ENCODE measurements around the gene B9D1. TPM values are rescaled to one million over a fixed set of nuclear protein-coding genes. Genes with fewer than 3 reads are reported as not detected.

Gene B9D1
- total RNA-seq, 4 donors from 2014 or later: 6.5 to 16.4 (median 14.5) TPM

GRCh38 chr17:19365833-19366636 lies 3.5 kb upstream of the B9D1 start:
- ATAC-seq (no peak), DNase-seq (no peak)
- intact Hi-C loops (cut with DNase I; ENCODE audit: low total_unique reads) (no loop called here), in situ Hi-C loops (cut with MboI; ENCODE audit: low sequenced_read_pairs in 4 of 4) (loop anchor here (5.0 to 25.0 kb wide), 4 partner anchors 81 to 399 kb away; partner anchors contain the start of gene ALDH3A2 (in 1 of the 4))
- H3K27ac ChIP-seq: no peak overlapping the region
- no peaks in the 10 kb centered on the region for H3K27me3 ChIP-seq
- H3K4me1 ChIP-seq: peaks cover 4 to 9% of the 10 kb centered on the region in 2 donors
- no peak for TF ChIP-seq CTCF (IDR thresholded peaks at IDR 0.05 in 4 of 5, conservative IDR thresholded peaks at IDR 0.05 in 1 of 5)
- no peak overlapping the region for H3K4me3 ChIP-seq
- H3K9me3 ChIP-seq: no peaks in the 10 kb centered on the region
- H3K36me3 ChIP-seq: no peaks in the 10 kb centered on the region

DNA sequence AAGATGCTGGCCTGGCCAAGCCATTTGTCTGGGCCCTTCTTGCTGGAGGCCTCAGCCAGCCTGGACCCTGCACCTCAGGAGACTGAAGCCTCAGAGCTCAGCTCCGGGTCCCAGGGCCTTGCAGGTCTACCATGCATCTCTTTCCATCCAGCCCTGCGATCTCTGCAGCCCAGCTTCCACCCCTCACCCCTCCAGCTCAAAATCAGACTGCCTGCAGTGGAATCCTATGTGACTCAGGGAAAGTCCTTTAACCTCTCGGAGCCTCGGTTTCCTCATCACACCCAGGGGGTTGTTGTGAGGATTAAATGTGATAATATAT lies 2.9 kb upstream of the B9D1 start:
- ATAC-seq (no peak), DNase-seq (no peak)
- no peaks in the 10 kb centered on the region for H3K27me3 ChIP-seq
- H3K9me3 ChIP-seq: no peaks in the 10 kb centered on the region
- peaks cover 4 to 9% of the 10 kb centered on the region in 2 donors for H3K4me1 ChIP-seq
- H3K4me3 ChIP-seq: no peak overlapping the region
- H3K36me3 ChIP-seq: no peaks in the 10 kb centered on the region
- TF ChIP-seq CTCF (IDR thresholded peaks at IDR 0.05 in 4 of 5, conservative IDR thresholded peaks at IDR 0.05 in 1 of 5) (no peak), POLR2A (IDR thresholded peaks at IDR 0.05) (no peak)
- no peak overlapping the region for H3K27ac ChIP-seq
- in situ Hi-C loops (cut with MboI; ENCODE audit: low sequenced_read_pairs in 4 of 4): loop anchor here (5.0 to 25.0 kb wide), 4 partner anchors 82 to 399 kb away; partner anchors contain the start of gene ALDH3A2 (in 1 of the 4)
- intact Hi-C loops (cut with DNase I; ENCODE audit: low total_unique reads): no loop called here

DNA sequence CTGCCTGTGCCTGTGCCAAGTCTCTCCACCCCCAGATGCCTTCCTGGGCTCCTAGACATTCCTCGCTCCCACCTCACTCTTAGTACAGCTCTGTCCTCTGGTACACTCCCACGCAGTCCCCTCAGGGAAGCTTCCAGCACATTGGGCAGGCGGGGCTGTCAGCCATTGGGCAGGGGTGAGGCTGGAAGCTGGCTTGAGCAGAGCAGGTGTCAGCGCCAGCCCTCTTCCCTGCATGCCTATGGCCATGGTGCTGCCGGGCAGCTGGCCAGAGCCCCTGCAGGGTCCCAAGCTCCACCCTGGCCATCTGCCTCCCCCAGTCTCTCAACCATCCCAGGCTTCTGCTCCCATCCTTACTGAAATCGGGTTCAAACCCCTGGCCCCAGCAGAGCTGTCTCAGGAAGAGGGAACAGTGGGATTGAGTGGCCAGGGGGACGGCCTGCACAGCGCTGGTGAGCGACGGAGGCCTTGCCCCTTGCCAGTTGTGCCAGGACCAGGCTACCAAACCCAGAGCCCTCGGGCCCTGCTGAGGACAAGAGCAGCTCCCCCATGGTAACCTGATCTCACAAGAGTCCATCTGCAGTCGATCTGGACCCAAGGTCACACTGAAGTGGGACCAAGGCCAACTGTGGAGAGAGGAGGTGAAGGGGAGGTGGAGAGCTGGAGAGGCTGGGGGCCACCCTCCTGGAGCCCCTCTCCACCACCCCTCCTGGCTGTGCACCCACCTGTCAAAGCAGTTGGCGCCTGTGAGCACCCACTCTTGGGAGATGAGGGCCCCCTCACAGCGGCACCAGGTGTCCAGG lies 2.4 kb upstream of the B9D1 start:
- ATAC-seq: no peak
- in situ Hi-C loops (cut with MboI; ENCODE audit: low sequenced_read_pairs in 4 of 4) (loop anchor here (5.0 to 25.0 kb wide), 4 partner anchors 82 to 400 kb away; partner anchors contain the start of gene ALDH3A2 (in 1 of the 4)), intact Hi-C loops (cut with DNase I; ENCODE audit: low total_unique reads) (loop anchor here (5.0 kb wide), 2 partner anchors 282 to 387 kb away; partner anchors contain the start of gene ALDH3A2)
- Histone ChIP-seq H3K4me3 (no peak overlapping the region), H3K27me3 (no peaks in the 10 kb centered on the region), H3K36me3 (no peaks in the 10 kb centered on the region), H3K4me1 (peaks cover 4 to 9% of the 10 kb centered on the region in 2 donors), H3K9me3 (no peaks in the 10 kb centered on the region), H3K27ac (no peak overlapping the region)
- TF ChIP-seq CTCF (IDR thresholded peaks at IDR 0.05 in 4 of 5, conservative IDR thresholded peaks at IDR 0.05 in 1 of 5): no peak
- no peak for TF ChIP-seq POLR2A (IDR thresholded peaks at IDR 0.05)
- no peak for DNase-seq

DNA sequence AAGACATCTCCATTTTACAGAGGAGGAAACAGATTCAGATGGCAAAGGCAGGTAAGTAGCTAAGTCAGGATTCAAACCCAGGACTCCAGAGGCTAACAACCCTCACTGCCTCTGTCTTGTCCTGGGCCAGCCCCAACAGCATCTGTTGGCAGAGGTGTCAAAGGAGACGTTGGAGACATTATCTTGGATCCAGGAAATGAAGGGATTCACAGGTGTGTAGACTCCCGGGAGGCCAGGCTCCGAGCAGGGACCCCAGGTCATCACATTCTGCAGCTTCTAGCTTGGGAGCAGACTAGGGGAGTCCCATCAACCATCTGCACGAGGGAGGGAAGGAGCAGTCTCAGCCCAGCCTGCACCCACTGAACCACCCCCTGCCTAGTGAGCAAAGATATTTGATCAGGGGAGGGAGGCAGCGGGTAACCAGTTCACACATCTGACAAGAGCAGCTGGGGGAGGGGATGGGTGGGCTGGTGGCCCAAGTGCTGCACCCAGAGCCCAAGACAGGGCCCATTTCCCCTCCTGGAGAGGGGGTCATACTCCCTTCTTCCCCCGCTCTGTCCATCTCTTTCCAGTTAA lies 1.0 kb upstream of the B9D1 start:
- DNase-seq (no peak), ATAC-seq (no peak)
- peaks cover 4 to 9% of the 10 kb centered on the region in 2 donors for H3K4me1 ChIP-seq
- in situ Hi-C loops (cut with MboI; ENCODE audit: low sequenced_read_pairs in 4 of 4): loop anchor here (5.0 to 25.0 kb wide), 4 partner anchors 84 to 401 kb away; partner anchors contain the start of gene ALDH3A2 (in 1 of the 4)
- no peak overlapping the region for H3K4me3 ChIP-seq
- H3K27ac ChIP-seq: no peak overlapping the region
- no peaks in the 10 kb centered on the region for H3K27me3 ChIP-seq
- TF ChIP-seq CTCF (IDR thresholded peaks at IDR 0.05 in 4 of 5, conservative IDR thresholded peaks at IDR 0.05 in 1 of 5): no peak
- TF ChIP-seq POLR2A (IDR thresholded peaks at IDR 0.05): no peak
- no peaks in the 10 kb centered on the region for H3K9me3 ChIP-seq
- H3K36me3 ChIP-seq: no peaks in the 10 kb centered on the region
- intact Hi-C loops (cut with DNase I; ENCODE audit: low total_unique reads): loop anchor here (2.0 to 5.0 kb wide), 3 partner anchors 284 to 403 kb away; partner anchors contain the start of gene ALDH3A2
